MCF 10A (cell line): Measurements from ENCODE around the gene NOL4L. TPM values are rescaled to one million over a fixed set of nuclear protein-coding genes. Genes with fewer than 3 reads are reported as not detected.

Experiments used
- BruUV-seq: library from RNA; stranded (reverse); fragments of 400-500 nt; replicated peaks from 2 replicates; lab custom pipeline; 2021; lab: Mats Ljungman, UMichigan
- CTCF ChIA-PET: fragments of 300-600 bp; sonication (Branson Sonifier 250); formaldehyde crosslinking; extraction: SDS; loops from one replicate; lab custom pipeline; 2021; ENCODE audit warnings: antibody characterized with exemption, inconsistent platforms; lab: Yijun Ruan, JAX
- POLR2A ChIA-PET: fragments of 300-600, 350-650 bp; sonication (Branson Sonifier 250); formaldehyde crosslinking; extraction: SDS; loops from one replicate; lab custom pipeline; 2020; ENCODE audit warnings: antibody characterized with exemption, inconsistent platforms; lab: Yijun Ruan, JAX
- DNase-seq: peaks from one replicate; pipeline ENCODE4 v3.0.0-alpha.2; 2018; ENCODE audit not compliant: unreplicated experiment
- H3K27ac Mint-ChIP-seq: one replicate; pipeline ENCODE4 v1.8.0; 2022; ENCODE audit warnings: mild to moderate bottlenecking, low read depth, mixed read lengths; ENCODE audit not compliant: unreplicated experiment
- H3K27me3 Mint-ChIP-seq: one replicate; pipeline ENCODE4 v1.8.0; 2022; ENCODE audit warnings: mixed read lengths; ENCODE audit not compliant: insufficient read depth, unreplicated experiment
- H3K36me3 Mint-ChIP-seq: one replicate; pipeline ENCODE4 v1.8.0; 2022; ENCODE audit warnings: mild to moderate bottlenecking, moderate library complexity, mixed read lengths; ENCODE audit not compliant: insufficient read depth, unreplicated experiment
- H3K4me1 Mint-ChIP-seq: one replicate; pipeline ENCODE4 v1.8.0; 2022; ENCODE audit warnings: mixed read lengths; ENCODE audit not compliant: insufficient read depth, unreplicated experiment
- H3K4me3 Mint-ChIP-seq: one replicate; pipeline ENCODE4 v1.8.0; 2022; ENCODE audit warnings: mild to moderate bottlenecking, moderate library complexity, mixed read lengths; ENCODE audit not compliant: unreplicated experiment
- H3K9me3 Mint-ChIP-seq: one replicate; pipeline ENCODE4 v1.8.0; 2022; ENCODE audit warnings: mixed read lengths; ENCODE audit not compliant: unreplicated experiment
- intact Hi-C: fragments of 100-400 bp; cut with micrococcal nuclease; formaldehyde crosslinking; loops from 2 replicates; pipeline ENCODE4 v1.14.1; 2022
- total RNA-seq: library from RNA; stranded (reverse); gene quantifications from 2 replicates; pipeline ENCODE4 v1.2.3, GENCODE V29; 2022
- TF ChIP-seq, protein P1 (sequence below): fragments of 200-600 bp; IDR thresholded peaks from one replicate; pipeline ENCODE4 v1.8.0; 2022; ENCODE audit warnings: antibody characterized with exemption, mild to moderate bottlenecking; ENCODE audit not compliant: unreplicated experiment

Gene NOL4L
- total RNA-seq, 1 experiment from 2014 or later: 3.3 TPM

DNA sequence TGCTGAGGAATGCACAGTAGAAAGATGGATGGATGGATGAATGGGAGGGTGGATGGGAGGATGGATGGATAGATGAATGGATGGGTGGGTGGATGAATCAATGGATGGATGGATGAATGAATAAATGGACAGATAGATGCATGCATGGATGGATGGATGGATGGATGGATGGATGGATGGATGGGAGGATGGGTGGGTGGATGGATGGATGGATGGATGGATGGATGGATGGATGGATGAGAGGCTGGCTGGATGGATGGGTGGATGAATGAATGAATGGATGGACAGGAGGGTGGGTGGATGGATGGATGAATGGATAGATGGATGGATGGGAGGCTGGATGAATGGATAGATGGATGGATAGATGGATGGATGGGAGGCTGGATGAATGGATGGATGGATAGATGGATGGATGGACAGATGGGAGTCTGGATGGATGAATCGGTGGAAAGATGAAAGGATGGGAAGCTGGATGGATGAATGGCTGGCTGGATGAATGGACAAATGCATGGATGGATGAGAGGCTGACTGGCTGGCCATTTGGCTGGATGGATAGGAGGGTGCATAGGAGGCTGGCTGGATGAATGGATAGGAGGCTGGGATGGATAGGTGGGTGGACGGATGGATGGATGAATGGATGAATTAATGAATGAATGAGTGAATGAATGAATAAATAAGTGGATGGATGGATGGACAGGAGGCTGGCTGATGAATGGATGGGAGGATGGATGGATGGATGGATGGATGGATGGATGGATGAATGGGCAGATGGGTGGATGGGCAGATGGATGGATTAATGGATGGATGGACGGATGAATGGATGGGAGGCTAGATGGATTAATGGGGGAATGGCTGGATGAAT, 28.3 kb upstream of the NOL4L start:
- H3K36me3 Mint-ChIP-seq: no peaks in the 10 kb centered on the region
- no peak overlapping the region for H3K27ac Mint-ChIP-seq
- H3K27me3 Mint-ChIP-seq: peaks cover 48% of the 10 kb centered on the region
- H3K9me3 Mint-ChIP-seq: peaks cover 12% of the 10 kb centered on the region
- intact Hi-C loops: no loop called here
- CTCF ChIA-PET: interaction anchor here (0.6 kb wide), 1 partner anchor 35 kb away, joined by 4 read pairs; no protein-coding TSS in a partner anchor
- H3K4me3 Mint-ChIP-seq: no peak overlapping the region
- DNase-seq: no peak
- POLR2A ChIA-PET: interaction anchor here (0.6 kb wide), 1 partner anchor 26 kb away, joined by 3 read pairs; no protein-coding TSS in a partner anchor
- BruUV-seq: no TSS peak
- H3K4me1 Mint-ChIP-seq: no peaks in the 10 kb centered on the region
- TF ChIP-seq, protein P1, sequence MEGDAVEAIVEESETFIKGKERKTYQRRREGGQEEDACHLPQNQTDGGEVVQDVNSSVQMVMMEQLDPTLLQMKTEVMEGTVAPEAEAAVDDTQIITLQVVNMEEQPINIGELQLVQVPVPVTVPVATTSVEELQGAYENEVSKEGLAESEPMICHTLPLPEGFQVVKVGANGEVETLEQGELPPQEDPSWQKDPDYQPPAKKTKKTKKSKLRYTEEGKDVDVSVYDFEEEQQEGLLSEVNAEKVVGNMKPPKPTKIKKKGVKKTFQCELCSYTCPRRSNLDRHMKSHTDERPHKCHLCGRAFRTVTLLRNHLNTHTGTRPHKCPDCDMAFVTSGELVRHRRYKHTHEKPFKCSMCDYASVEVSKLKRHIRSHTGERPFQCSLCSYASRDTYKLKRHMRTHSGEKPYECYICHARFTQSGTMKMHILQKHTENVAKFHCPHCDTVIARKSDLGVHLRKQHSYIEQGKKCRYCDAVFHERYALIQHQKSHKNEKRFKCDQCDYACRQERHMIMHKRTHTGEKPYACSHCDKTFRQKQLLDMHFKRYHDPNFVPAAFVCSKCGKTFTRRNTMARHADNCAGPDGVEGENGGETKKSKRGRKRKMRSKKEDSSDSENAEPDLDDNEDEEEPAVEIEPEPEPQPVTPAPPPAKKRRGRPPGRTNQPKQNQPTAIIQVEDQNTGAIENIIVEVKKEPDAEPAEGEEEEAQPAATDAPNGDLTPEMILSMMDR: no peak

DNA sequence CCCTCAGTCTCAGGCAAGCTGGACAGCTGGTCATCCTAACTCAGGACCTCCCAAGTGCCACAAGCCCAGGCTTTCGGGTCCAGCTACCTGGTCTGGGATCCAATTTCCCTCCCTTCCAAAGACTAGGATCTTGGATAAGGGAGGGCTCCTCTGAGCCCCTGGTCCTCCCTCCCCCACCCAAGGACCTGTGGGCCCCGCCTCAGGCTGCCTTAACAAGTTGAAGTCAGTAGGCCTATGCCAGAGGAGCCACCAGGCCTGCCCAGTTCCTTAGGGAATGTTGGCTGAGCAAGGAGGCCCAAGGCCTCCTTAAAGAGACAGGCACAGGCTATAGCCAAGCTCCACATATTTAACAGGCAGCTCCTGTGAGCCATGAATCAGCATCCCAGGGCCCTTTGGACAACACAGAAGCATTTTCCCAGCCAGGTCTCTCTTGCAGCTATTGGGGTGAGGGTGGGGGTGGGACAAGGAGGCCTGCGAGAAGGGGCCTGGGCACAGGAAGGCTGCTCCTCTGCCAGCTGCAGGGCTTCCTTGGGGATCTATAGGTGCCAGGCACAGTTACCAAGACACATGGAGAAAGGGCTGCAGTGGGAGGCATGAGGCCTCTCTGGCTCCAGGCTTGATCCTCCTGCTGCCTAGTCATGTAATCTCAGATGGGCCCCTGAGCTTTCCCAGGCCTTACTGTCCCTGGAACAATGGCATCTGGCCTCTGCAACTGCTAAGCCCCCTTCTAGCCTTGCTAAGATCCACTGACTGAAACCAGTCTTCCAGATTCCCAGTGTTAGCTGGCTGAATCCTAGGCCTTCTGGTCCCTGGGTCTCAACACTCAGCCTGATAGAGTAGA, 27.4 kb upstream of the NOL4L start:
- Mint-ChIP-seq H3K9me3 (peaks cover 12% of the 10 kb centered on the region), H3K4me3 (no peak overlapping the region), H3K27me3 (peaks cover 42% of the 10 kb centered on the region), H3K36me3 (no peaks in the 10 kb centered on the region), H3K4me1 (no peaks in the 10 kb centered on the region), H3K27ac (no peak overlapping the region)
- no peak for DNase-seq
- no TSS peak for BruUV-seq
- intact Hi-C loops: no loop called here
- TF ChIP-seq, protein P1: no peak
- CTCF ChIA-PET: interaction anchor here (0.6 to 0.8 kb wide), 3 partner anchors 35 to 103 kb away, joined by 3 to 5 read pairs (median 4); no protein-coding TSS in a partner anchor
- POLR2A ChIA-PET: interaction anchor here (0.6 kb wide), 1 partner anchor 25 kb away, joined by 3 read pairs; no protein-coding TSS in a partner anchor

DNA sequence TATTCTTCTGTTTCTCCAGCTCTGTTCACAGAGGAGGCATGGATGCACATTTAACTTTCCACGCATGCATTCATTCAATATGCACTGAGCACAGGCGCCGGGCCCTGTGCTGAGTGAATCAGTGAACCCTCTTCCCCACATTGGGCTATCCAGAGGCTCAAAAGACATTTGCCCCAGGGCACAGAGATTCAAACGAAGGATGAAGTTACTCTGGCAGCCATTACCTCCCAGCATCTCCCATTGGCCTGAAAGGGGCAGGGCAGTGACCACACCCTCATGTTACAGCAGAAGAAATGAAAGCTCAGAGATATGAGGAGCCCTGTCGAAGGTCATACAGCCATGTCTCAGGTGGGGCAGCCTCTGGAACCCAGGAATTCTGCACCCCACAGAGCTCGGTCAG, 26.7 kb upstream of the NOL4L start:
- Mint-ChIP-seq H3K4me3 (no peak overlapping the region), H3K36me3 (no peaks in the 10 kb centered on the region), H3K27me3 (peaks cover 38% of the 10 kb centered on the region), H3K27ac (no peak overlapping the region), H3K4me1 (no peaks in the 10 kb centered on the region), H3K9me3 (peaks cover 12% of the 10 kb centered on the region)
- POLR2A ChIA-PET: interaction anchor here (0.7 kb wide), 1 partner anchor 39 kb away, joined by 3 read pairs; no protein-coding TSS in a partner anchor
- TF ChIP-seq, protein P1: no peak
- DNase-seq: no peak
- intact Hi-C loops: no loop called here
- CTCF ChIA-PET: interaction anchor here (0.6 to 1.5 kb wide), 3 partner anchors 36 to 659 kb away, joined by 3 to 4 read pairs (median 3); no protein-coding TSS in a partner anchor
- no TSS peak for BruUV-seq
